ENCODE results near the gene DENND1A.

Gene DENND1A

GRCh38 chr9:123390337-123391135 lies 539.4 kb downstream of the DENND1A start:
- DNase-seq (ENCODE audit: low read depth), result no peak

DNA sequence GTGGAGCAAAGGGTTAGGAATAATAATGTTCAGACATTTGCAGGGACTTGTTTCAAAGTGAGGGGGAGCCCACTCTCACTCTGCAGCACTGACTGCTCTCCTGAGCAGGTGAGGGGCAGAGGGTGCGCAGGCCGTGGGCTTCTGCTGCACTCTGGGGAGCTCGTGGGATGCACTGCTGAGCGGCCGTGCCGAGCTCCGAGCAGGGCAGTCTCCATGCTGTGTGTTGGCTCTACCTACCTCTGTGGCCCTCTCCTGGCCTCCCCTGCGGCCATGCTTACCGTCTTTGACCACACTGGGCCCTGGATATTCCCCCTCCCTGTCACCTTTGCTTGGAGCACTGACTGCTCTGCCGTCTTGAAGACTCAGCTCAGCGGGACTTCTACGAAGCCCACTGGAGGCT lies 540.2 kb downstream of the DENND1A start:
- no peak for DNase-seq (ENCODE audit: low read depth)

GRCh38 chr9:123389070-123389469 lies 540.9 kb downstream of the DENND1A start:
- DNase-seq (ENCODE audit: low read depth), result no peak

DNA sequence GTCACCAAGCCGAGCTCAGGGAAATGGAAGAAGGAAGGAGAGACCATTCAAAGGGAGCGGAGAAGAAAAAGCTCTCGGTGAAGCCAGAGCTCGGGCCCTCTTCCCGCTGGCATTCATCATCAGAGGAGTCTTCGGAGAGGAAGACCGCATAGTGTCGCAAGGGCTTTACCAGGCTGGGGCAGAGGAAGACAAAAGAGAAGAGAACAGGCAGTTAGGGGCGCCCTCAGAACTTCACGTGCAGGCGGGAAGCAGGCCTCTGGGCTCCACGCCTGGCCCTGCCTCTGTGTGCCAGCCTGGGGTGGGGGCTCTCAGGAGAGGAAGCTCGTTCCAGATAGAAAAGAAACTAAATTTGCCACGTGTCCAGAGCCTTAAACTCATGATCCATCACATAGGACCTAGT lies 542.2 kb downstream of the DENND1A start:
- no peak for DNase-seq (ENCODE audit: low read depth)

- no peak for DNase-seq (ENCODE audit: low read depth)
Measured at GRCh38 chr9:123383512-123384170, 546.3 kb downstream of the DENND1A start.

DNA sequence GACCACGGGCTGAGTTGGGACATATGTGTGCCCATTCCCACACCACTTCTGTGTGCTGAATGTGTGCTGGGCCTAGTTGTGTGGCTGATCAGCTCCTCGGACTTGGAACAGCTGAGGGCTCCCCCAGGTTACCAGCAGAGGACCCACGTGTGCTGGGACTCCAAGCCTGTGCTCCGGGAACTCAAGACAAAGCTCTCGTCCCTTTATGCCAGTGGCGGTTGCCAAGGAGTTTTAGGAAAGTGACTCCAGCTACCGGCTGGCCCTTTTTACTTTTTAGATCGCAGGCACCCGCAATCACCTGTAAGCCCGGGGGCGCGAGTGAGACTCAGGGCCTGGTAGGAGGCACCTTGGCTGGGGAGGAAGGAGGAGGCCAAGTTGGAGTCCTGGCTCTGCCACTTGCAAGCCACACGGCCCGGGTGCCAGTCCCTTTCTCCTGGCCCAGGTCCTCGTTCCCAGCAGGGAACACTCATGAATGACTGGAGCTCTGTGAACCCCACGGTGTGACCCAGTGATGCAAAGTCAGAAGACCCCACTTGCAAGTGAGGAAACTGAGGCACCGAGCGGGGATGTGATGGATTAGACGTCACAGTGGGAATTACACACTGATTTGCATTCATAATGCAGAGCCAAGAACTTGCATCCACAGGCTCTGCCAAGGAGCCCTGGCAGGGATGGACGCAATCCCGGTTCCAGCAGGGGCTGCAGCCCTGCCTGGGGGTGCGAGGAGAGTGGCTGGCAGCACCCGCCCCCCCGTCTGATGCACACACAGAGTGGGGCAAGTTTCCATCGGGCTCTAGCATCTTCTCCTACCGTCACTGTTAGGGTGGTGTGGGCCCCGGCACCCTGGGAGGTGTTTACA lies 547.0 kb downstream of the DENND1A start:
- DNase-seq (ENCODE audit: low read depth), result no peak

GRCh38 chr9:123380852-123381705 lies 548.8 kb downstream of the DENND1A start:
- no peak for DNase-seq (ENCODE audit: low read depth)

- no peak for DNase-seq (ENCODE audit: low read depth)
Measured at GRCh38 chr9:123378956-123379660, 550.8 kb downstream of the DENND1A start.

DNA sequence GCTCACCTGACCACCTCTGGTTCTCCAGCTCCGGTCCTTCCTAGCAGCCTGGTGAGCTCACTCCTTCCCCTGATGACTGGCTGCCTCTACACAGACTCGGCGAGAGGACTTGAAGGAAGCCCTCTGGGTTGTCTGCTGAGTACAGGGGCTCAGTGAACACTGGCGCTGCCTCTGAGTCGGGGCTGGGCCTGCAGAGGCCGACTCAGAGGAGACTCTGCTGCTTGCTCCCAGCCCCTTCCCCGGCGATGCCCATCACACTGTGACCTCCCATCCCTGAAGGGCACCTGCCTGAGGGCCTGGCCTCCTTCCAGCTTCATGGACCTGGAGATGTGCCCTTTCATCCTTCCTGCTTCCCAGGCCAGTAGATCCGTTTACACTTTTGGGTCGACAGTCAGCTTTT lies 551.9 kb downstream of the DENND1A start:
- no peak for DNase-seq (ENCODE audit: low read depth)

DNA sequence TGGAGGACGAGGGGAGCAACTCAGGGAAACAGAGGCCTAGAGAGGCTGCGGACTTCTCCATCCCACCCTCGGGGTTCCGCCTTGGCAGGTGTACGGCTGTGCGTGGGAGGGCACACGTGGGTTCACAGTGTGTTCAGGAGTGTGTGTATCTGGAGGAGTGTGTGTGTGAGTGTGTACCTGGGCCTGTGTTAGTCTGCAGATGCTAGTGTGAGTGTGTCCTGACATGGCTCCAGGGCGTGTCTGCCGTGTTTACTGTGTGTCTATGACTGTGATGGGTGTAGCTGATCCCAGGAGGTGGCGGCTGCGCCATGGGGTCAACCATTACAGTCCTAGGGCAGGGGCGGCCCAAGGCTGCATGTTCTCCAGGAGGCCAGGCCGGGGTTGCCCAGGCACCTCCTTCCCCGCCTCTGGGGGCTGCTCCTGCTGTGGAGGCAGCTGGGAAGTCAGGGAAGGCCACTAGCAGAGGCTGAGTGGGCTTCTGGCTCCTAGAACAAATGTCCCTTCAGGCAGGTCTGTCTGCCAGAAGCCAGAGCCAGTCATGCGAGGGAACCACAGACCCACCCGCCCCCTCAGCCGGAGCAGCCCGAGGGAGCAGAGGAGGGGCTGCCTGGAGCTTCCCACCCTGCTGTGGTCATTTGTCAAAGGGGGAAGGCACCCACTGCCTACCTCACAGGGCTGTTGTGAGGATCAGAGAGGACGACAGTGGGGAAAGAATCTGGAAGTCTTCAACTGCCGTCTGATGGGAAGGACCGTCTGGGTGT lies 552.5 kb downstream of the DENND1A start:
- no peak for DNase-seq (ENCODE audit: low read depth)

DNA sequence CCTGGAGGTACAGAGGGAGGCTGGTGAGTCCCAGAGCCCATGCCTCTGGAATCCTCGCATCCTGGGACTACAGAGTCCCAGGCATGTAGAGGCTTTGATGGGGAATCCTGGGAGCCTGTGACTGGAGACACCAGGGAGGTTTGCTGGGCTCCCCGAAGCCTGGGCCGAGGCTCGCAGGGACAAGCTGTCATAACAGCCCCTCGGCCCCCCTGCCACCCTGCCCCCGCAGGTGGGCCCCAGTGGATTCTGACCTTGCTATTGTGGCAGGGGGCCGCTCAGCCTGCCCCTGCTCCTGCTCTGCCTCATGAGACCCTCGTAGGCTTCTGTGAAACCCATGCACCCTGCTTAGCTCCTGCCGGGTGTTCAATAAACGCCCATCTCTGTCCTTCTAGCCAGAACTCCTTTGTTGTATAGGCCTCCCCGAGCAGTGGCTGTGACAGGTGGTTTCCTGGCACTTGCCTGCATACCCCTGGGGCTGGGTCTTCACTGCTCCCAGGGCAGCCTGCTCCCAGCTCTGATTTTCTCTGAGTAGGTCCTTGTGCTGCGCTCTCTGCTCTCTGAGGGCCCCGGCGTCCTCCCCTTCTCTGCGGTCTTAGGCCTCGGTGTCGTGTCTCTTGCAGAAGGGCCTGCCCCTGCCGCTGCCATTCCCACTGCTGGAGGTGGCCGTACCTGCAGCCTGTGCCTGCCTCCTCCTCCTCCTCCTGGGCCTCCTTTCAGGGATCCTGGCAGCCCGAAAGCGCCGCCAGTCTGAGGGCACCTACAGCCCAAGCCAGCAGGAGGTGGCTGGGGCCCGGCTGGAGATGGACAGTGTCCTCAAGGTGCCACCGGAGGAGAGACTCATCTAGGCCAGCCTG lies 553.5 kb downstream of the DENND1A start:
- DNase-seq (ENCODE audit: low read depth), result no peak

DNA sequence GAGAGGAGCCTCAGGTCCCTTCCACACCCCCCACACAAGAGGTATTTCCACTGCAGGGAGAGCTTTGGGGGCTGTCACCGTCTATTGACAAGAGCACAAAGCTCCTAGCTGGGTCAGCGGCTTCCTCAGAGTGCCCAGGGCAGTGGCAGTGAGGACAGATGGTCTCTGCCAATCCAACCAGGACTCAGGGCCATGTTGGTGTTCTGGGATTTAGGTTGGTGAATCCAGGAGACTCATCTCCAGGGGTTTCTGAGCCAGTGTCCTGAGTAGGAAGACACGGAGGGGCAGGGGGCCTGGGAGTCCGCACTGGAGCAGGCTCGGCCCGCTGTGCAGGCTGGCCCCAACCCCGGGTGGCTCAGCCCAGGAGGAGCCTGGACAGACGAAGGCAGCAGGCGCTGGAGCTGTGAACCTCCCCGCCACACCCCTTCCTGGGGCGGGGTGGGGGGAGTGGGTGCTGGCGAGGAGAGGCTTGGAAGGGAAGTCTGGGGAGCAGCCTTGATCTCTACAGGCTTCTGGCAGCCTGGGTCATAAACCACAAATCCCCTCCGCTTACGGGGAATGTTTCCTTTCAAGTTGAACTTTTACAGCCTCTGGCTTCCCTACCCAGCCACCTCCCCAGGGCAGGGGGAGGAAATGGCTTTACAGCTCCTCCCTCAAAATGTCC lies 554.3 kb downstream of the DENND1A start:
- no peak for DNase-seq (ENCODE audit: low read depth)

GRCh38 chr9:123373946-123374345 lies 556.0 kb downstream of the DENND1A start:
- DNase-seq (ENCODE audit: low read depth), result no peak

DNA sequence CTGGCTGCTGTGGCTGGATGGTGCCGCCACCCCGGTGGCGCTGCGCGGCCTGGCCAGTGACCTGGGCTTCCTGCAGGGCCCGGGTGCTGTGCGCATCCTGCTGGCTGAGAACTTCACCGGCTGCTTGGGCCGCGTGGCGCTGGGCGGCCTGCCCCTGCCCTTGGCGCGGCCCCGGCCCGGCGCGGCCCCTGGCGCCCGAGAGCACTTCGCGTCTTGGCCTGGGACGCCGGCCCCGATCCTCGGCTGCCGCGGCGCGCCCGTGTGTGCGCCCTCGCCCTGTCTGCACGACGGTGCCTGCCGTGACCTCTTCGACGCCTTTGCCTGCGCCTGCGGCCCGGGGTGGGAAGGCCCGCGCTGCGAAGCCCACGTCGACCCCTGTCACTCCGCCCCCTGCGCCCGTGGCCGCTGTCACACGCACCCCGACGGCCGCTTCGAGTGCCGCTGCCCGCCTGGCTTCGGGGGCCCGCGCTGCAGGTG lies 556.4 kb downstream of the DENND1A start:
- DNase-seq (ENCODE audit: low read depth), result no peak

GRCh38 chr9:123372766-123373446 lies 557.0 kb downstream of the DENND1A start:
- DNase-seq (ENCODE audit: low read depth), result no peak

GRCh38 chr9:123371805-123372590 lies 557.9 kb downstream of the DENND1A start:
- DNase-seq (ENCODE audit: low read depth), result no peak

DNA sequence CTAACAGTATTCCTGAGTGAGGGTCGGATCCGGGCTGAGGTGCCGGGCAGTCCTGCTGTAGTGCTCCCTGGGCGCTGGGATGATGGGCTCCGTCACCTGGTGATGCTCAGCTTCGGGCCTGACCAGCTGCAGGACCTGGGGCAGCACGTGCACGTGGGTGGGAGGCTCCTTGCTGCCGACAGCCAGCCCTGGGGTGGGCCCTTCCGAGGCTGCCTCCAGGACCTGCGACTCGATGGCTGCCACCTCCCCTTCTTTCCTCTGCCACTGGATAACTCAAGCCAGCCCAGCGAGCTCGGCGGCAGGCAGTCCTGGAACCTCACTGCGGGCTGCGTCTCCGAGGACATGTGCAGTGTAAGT lies 558.7 kb downstream of the DENND1A start:
- no peak for DNase-seq (ENCODE audit: low read depth)
